IMR-90 (cell line): ENCODE measurements around the gene GSG1L. TPM values are rescaled to one million over a fixed set of nuclear protein-coding genes. Genes with fewer than 3 reads are reported as not detected.

Source experiments
- ATAC-seq: fragments of 200-7000 bp; cut with Tn5 transposase; 2 replicates; pipeline ENCODE4 v1.9.1; 2020; ENCODE audit warnings: low read depth, mild to moderate bottlenecking, moderate library complexity
- BruUV-seq: library from RNA; stranded (reverse); fragments of 400-500 nt; replicated peaks from 2 replicates; lab custom pipeline; 2021; lab: Mats Ljungman, UMichigan
- CTCF ChIA-PET: fragments of 300-600 bp; formaldehyde crosslinking; extraction: SDS; loops from one replicate; lab custom pipeline; 2021; ENCODE audit warnings: antibody characterized with exemption; lab: Yijun Ruan, JAX
- POLR2A ChIA-PET: fragments of 300-600 bp; sonication (Branson Sonifier 250); formaldehyde crosslinking; loops from one replicate; lab custom pipeline; 2022; ENCODE audit warnings: antibody characterized with exemption; ENCODE audit not compliant: unreplicated experiment; lab: Charles Lee
- DNase-seq: peaks from one replicate; pipeline ENCODE4 v3.0.0; 2013
- H2AFZ ChIP-seq: replicated peaks from 2 replicates; pipeline ENCODE3; 2013; ENCODE audit warnings: low read length, mild to moderate bottlenecking; ENCODE audit not compliant: poor library complexity
- H2AK5ac ChIP-seq: 2 replicates; pipeline ENCODE4 v1.6.1; 2013; ENCODE audit warnings: low read depth, low read length, inconsistent platforms
- H2AK9ac ChIP-seq: replicated peaks from 2 replicates; pipeline ENCODE3; 2013; ENCODE audit warnings: mild to moderate bottlenecking, low read depth, low read length, moderate library complexity; ENCODE audit not compliant: poor library complexity
- H2BK120ac ChIP-seq: 2 replicates; pipeline ENCODE4 v1.6.1; 2013; ENCODE audit warnings: low read depth, low read length, inconsistent platforms
- H2BK15ac ChIP-seq: 3 replicates; pipeline ENCODE4 v1.6.1; 2013; ENCODE audit warnings: low read depth, low read length, inconsistent platforms
- H2BK20ac ChIP-seq: 2 replicates; pipeline ENCODE4 v1.6.1; 2013; ENCODE audit warnings: low read depth, mild to moderate bottlenecking, inconsistent platforms, low read length, moderate library complexity
- H2BK5ac ChIP-seq: 2 replicates; pipeline ENCODE4 v1.6.1; 2013; ENCODE audit warnings: mild to moderate bottlenecking, low read depth, low read length, inconsistent platforms; ENCODE audit not compliant: poor library complexity, severe bottlenecking
- H3K14ac ChIP-seq: replicated peaks from 2 replicates; pipeline ENCODE4 v1.6.1; 2013; ENCODE audit warnings: low read depth, low read length, inconsistent platforms
- H3K18ac ChIP-seq: 2 replicates; pipeline ENCODE4 v1.6.1; 2013; ENCODE audit warnings: low read depth, low read length, control low read depth
- H3K23ac ChIP-seq: 2 replicates; pipeline ENCODE4 v1.6.1; 2013; ENCODE audit warnings: low read depth, low read length, inconsistent platforms
- H3K27ac ChIP-seq: 2 replicates; pipeline ENCODE4 v1.5.1; 2013; ENCODE audit warnings: mild to moderate bottlenecking, control low read depth, low read length; ENCODE audit not compliant: insufficient read depth
- H3K27me3 ChIP-seq: 2 replicates; pipeline ENCODE4 v1.6.1; 2013; ENCODE audit warnings: low read length; ENCODE audit not compliant: control insufficient read depth, insufficient read depth
- H3K36me3 ChIP-seq: 2 replicates; pipeline ENCODE4 v1.6.1; 2013; ENCODE audit warnings: low read length, mixed read lengths; ENCODE audit not compliant: control insufficient read depth, insufficient read depth
- H3K4ac ChIP-seq: 2 replicates; pipeline ENCODE4 v1.6.1; 2013; ENCODE audit warnings: low read depth, low read length, inconsistent platforms
- H3K4me1 ChIP-seq: 2 replicates; pipeline ENCODE4 v1.6.1; 2013; ENCODE audit warnings: low read length, mixed read lengths; ENCODE audit not compliant: control insufficient read depth, insufficient read depth
- H3K4me2 ChIP-seq: 2 replicates; pipeline ENCODE4 v1.6.1; 2013; ENCODE audit warnings: low read depth, mild to moderate bottlenecking, control low read depth, low read length, moderate library complexity
- H3K4me3 ChIP-seq: 2 replicates; pipeline ENCODE4 v1.5.1; 2013; ENCODE audit warnings: low read depth, mild to moderate bottlenecking, control low read depth, low read length, moderate library complexity; ENCODE audit not compliant: insufficient read depth
- H3K56ac ChIP-seq: 2 replicates; pipeline ENCODE4 v1.6.1; 2013; ENCODE audit warnings: low read length, inconsistent platforms; ENCODE audit not compliant: insufficient read depth; ENCODE audit errors: extremely low read depth
- H3K79me1 ChIP-seq, 2 experiments: 2 replicates each; pipeline ENCODE4 v1.6.1; 2013; ENCODE audit warnings: low read length in 2 of 2, inconsistent platforms in 1 of 2, low read depth in 1 of 2
- H3K9ac ChIP-seq: 2 replicates; pipeline ENCODE4 v1.6.1; 2013; ENCODE audit warnings: low read depth, low read length, control low read depth
- H3K9me1 ChIP-seq: 2 replicates; pipeline ENCODE4 v1.6.1; 2013; ENCODE audit warnings: low read length, inconsistent platforms; ENCODE audit not compliant: insufficient read depth
- H3K9me3 ChIP-seq: 2 replicates; pipeline ENCODE4 v1.6.1; 2013; ENCODE audit warnings: low read length; ENCODE audit not compliant: control insufficient read depth, insufficient read depth
- H4K20me1 ChIP-seq: 2 replicates; pipeline ENCODE4 v1.6.1; 2013; ENCODE audit warnings: low read length, inconsistent platforms; ENCODE audit not compliant: insufficient read depth
- H4K5ac ChIP-seq: 2 replicates; pipeline ENCODE4 v1.6.1; 2013; ENCODE audit warnings: mild to moderate bottlenecking, low read depth, low read length, control low read depth
- H4K8ac ChIP-seq, 2 experiments: 2 replicates each; pipeline ENCODE4 v1.6.1; 2013; ENCODE audit warnings: low read depth in 2 of 2, low read length in 2 of 2, control low read depth in 1 of 2, inconsistent platforms in 1 of 2
- H4K91ac ChIP-seq: 2 replicates; pipeline ENCODE4 v1.6.1; 2013; ENCODE audit warnings: low read depth, low read length, inconsistent platforms; ENCODE audit not compliant: insufficient read depth
- BHLHE40 ChIP-seq: fragments of 150-350 bp; IDR thresholded peaks from 2 replicates; pipeline ENCODE4 v1.6.1; 2016; ENCODE audit warnings: mild to moderate bottlenecking, low read depth, low read length
- CEBPB ChIP-seq: IDR thresholded peaks from 2 replicates; pipeline ENCODE4 v1.6.1; 2012; ENCODE audit warnings: low read depth, low read length, improper control_type of control experiment
- CHD1 ChIP-seq: IDR thresholded peaks from 2 replicates; pipeline ENCODE4 v1.6.1; 2012; ENCODE audit warnings: low read depth, low read length, improper control_type of control experiment
- CTCF ChIP-seq: conservative IDR thresholded peaks from 2 replicates; pipeline ENCODE4 v1.5.1; 2012; ENCODE audit warnings: mild to moderate bottlenecking, low read depth, low read length, improper control_type of control experiment
- ELK1 ChIP-seq: fragments of 150-350 bp; IDR thresholded peaks from 2 replicates; pipeline ENCODE4 v1.6.1; 2016; ENCODE audit warnings: low read depth, mild to moderate bottlenecking, low read length, moderate library complexity, borderline replicate concordance
- FOS ChIP-seq: fragments of 150-350 bp; IDR thresholded peaks from 2 replicates; pipeline ENCODE4 v1.6.1; 2016; ENCODE audit warnings: low read depth, low read length
- MAFK ChIP-seq: IDR thresholded peaks from 2 replicates; pipeline ENCODE4 v1.6.1; 2012; ENCODE audit warnings: low read depth, low read length, improper control_type of control experiment
- MAZ ChIP-seq: IDR thresholded peaks from 2 replicates; pipeline ENCODE4 v1.6.1; 2012; ENCODE audit warnings: low read depth, mild to moderate bottlenecking, low read length, improper control_type of control experiment, moderate library complexity, borderline replicate concordance
- MXI1 ChIP-seq: IDR thresholded peaks from 2 replicates; pipeline ENCODE4 v1.6.1; 2012; ENCODE audit warnings: low read depth, mild to moderate bottlenecking, low read length, moderate library complexity, borderline replicate concordance
- NFE2L2 ChIP-seq: fragments of 150-350 bp; IDR thresholded peaks from 2 replicates; pipeline ENCODE4 v1.6.1; 2016; ENCODE audit warnings: low read depth, mild to moderate bottlenecking, low read length
- POLR2A ChIP-seq: IDR thresholded peaks from 2 replicates; pipeline ENCODE4 v1.6.1; 2012; ENCODE audit warnings: mild to moderate bottlenecking, low read depth, low read length
- RAD21 ChIP-seq: IDR thresholded peaks from 2 replicates; pipeline ENCODE4 v1.6.1; 2012; ENCODE audit warnings: low read length, improper control_type of control experiment
- RCOR1 ChIP-seq: IDR thresholded peaks from 2 replicates; pipeline ENCODE4 v1.6.1; 2012; ENCODE audit warnings: mild to moderate bottlenecking, low read length, improper control_type of control experiment; ENCODE audit not compliant: insufficient replicate concordance
- RFX5 ChIP-seq: IDR thresholded peaks from 2 replicates; pipeline ENCODE4 v1.8.0; 2012; ENCODE audit warnings: low read depth, mild to moderate bottlenecking, low read length, moderate library complexity
- SMC3 ChIP-seq: fragments of 150-350 bp; IDR thresholded peaks from 2 replicates; pipeline ENCODE4 v1.6.1; 2016; ENCODE audit warnings: low read depth, mild to moderate bottlenecking, antibody characterized with exemption, low read length, moderate library complexity
- USF2 ChIP-seq: fragments of 150-350 bp; IDR thresholded peaks from 2 replicates; pipeline ENCODE4 v1.6.1; 2017; ENCODE audit warnings: mild to moderate bottlenecking, antibody characterized with exemption, low read length, low read depth
- WGBS, 2 experiments: methylation state at CpG; one replicate each; pipeline versions ENCODE4 v1.1.5 to v1.1.7; 2013; ENCODE audit warnings: missing lambda C conversion rate in 2 of 2; ENCODE audit not compliant: insufficient read length in 1 of 2; ENCODE audit errors: extremely low coverage in 2 of 2; 5-methylcytosine and 5-hydroxymethylcytosine counted together
- dilution Hi-C: fragments of 300-500 bp; cut with HindIII; formaldehyde crosslinking; loops from one replicate; pipeline ENCODE4 v1.14.3; 2018; ENCODE audit warnings: low sequenced_read_pairs; ENCODE audit not compliant: unreplicated experiment
- in situ Hi-C: fragments of 300-500 bp; cut with MboI; formaldehyde crosslinking; loops from 3 replicates; pipeline ENCODE4 v1.14.3; 2019; ENCODE audit warnings: low sequenced_read_pairs, inconsistent platforms, mixed read lengths
- intact Hi-C: fragments of 100-400 bp; cut with micrococcal nuclease; formaldehyde crosslinking; loops from 2 replicates; pipeline ENCODE4 v1.10.0; 2022
- polyA plus RNA-seq, 3 experiments: library from polyadenylated mRNA; depleted of rRNA; stranded (reverse); fragments of >200 nt; gene quantifications; 2 replicates each; pipeline ENCODE4 v1.2.3, GENCODE V29; 2012; ENCODE audit warnings: low replicate concordance in 1 of 3
- total RNA-seq: library from RNA; depleted of rRNA; stranded (reverse); fragments of >200 nt; gene quantifications from 2 replicates; pipeline ENCODE4 v1.2.3, GENCODE V29; 2012

GSG1L gene
- total and polyA plus RNA-seq, 2 of the 4 experiments (the other 2 are of a cell fraction), result not detected

- Histone ChIP-seq H4K20me1 (0 out of 2 replicates have a peak, but pooled peaks cover 4% of the 10 kb centered on the region), H2BK120ac (no peak overlapping the region), H2BK20ac (no peak overlapping the region; the same call in 1 of the 2 replicates), H4K91ac (no peak overlapping the region), H3K9me1 (peaks cover 9% of the 10 kb centered on the region), H3K18ac (no peak overlapping the region), H2BK5ac (no peak overlapping the region), H2AK5ac (no peak overlapping the region), H3K36me3 (peaks cover 20% of the 10 kb centered on the region), H3K4me1 (peaks cover 6% of the 10 kb centered on the region), H3K9me3 (no peaks in the 10 kb centered on the region), H3K14ac (no peak overlapping the region), H2AK9ac (no peak overlapping the region), H3K23ac (no peak overlapping the region), H2BK15ac (no peak overlapping the region), H3K9ac (no peak overlapping the region), H3K27ac (no peak overlapping the region), H4K5ac (no peak overlapping the region), H2AFZ (no peak overlapping the region), H3K27me3 (no peaks in the 10 kb centered on the region), H3K79me1 (no peaks in the 10 kb centered on the region), H3K4me2 (no peak overlapping the region), H4K8ac (no peak overlapping the region), H3K4ac (no peak overlapping the region), H3K56ac (no peak overlapping the region), H3K4me3 (no peak overlapping the region)
- ATAC-seq (no peak), DNase-seq (no peak)
- intact Hi-C loops, result no loop called here
- TF ChIP-seq BHLHE40 (no peak), FOS (no peak), MAZ (no peak), USF2 (no peak), POLR2A (no peak), ELK1 (no peak), SMC3 (no peak), RFX5 (no peak), MAFK (no peak), NFE2L2 (no peak), RAD21 (no peak), CEBPB (no peak), CHD1 (no peak), CTCF (no peak), MXI1 (no peak), RCOR1 (no peak)
- ChIA-PET POLR2A (no interaction called here), CTCF (no interaction called here)
- 90% methylated on average over 2 of the region's 2 CpGs; no CpG with 5 or more reads in 1 of the 2 experiments for WGBS, 2 experiments
- no TSS peak for BruUV-seq
- in situ Hi-C loops, result no loop called here
- dilution Hi-C loops, result no loop called here
These were observed 305.0 kb downstream of the GSG1L start for GRCh38 chr16:27758544-27758943.
